ENCODE measurements around the gene PMEPA1. TPM values are rescaled to one million over a fixed set of nuclear protein-coding genes. Genes with fewer than 3 reads are reported as not detected.

Gene PMEPA1
- total RNA-seq, 1 donor from 2014 or later, result 62.5 TPM

DNA sequence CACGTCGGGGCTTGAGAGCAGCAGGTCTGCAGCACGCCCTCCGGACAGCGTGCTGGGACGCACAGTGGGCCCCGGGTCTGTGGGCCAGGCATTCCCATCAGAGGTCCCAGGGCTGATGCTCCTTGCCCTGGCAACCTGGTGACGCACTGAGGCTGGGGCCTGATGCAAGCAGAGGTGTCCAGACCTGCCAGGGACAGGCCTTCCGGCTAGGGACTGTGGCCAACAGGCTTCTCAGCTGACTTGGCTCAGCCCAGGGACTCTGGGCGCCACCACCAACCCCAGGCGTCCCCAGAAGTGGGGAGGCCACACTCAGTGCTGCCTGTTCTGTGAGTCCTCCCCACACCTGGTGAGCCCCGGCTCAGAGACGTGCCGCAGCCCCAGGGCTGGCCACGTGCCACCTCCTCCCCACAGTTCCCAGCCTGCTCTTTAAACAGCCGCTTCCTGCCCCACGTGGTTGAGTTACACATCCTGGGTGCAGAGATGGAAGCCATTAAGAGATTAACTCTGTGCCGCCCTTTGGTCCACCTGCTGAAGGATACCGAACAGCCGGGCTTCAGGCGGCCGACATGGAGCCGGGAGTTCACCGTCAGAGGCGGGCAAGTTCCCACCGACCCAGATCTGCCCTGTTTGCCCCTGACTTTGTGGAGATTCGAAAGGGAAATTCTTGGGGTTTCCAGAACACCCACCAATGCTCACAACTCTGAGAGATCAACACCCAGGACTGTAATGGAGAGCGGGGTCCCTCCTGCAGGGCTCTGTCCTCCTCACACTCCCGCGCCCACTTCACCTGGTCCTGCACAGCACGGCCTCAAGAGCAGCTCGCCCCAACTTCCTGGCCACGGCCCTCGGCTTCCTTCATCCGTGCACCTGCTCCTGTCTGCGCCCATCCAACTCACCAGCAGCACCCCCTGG is 52.0 kb downstream of the PMEPA1 start:
- H3K4me3 ChIP-seq (ENCODE audit: low read depth, low read length), result no peak overlapping the region
- TF ChIP-seq, protein P1, sequence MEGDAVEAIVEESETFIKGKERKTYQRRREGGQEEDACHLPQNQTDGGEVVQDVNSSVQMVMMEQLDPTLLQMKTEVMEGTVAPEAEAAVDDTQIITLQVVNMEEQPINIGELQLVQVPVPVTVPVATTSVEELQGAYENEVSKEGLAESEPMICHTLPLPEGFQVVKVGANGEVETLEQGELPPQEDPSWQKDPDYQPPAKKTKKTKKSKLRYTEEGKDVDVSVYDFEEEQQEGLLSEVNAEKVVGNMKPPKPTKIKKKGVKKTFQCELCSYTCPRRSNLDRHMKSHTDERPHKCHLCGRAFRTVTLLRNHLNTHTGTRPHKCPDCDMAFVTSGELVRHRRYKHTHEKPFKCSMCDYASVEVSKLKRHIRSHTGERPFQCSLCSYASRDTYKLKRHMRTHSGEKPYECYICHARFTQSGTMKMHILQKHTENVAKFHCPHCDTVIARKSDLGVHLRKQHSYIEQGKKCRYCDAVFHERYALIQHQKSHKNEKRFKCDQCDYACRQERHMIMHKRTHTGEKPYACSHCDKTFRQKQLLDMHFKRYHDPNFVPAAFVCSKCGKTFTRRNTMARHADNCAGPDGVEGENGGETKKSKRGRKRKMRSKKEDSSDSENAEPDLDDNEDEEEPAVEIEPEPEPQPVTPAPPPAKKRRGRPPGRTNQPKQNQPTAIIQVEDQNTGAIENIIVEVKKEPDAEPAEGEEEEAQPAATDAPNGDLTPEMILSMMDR (conservative IDR thresholded peaks at IDR 0.05; ENCODE audit: low read depth, low read length), result no peak
- no peak for DNase-seq (ENCODE audit: low read depth)

DNA sequence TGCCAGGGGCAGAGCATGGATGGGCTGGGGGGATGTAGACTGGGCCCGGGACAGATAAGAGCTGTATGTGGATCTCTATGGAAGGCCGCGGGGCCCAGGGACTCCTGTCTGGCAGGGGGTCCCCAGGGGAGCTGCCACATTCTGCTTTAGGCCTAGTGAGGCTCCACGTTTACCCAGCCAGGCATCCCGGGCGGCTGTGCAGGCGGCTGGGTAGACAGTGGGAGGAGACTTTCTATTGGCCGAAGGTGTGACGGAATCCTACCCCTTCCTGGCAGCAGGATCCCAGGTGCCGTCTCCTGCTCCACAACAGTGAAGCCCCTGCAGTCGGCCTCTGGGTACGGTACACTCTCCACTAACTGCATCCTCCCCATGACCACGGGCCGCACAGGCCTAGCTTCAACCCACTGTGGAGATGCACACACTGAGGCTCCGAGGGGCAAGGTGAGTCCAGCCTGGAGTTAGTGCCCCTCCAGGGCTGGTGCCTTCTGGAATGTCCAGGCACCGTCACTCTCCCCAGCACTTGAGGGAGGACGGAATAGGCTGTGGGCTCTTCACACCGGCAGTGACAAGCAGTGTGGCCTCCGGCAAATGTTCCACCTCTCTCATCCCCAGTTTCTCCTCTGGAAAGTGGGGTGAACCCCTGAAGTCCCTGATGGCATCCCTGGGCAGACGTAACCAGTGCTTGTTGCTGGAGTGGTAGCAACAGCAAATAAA is 52.8 kb downstream of the PMEPA1 start:
- TF ChIP-seq, protein P1 (conservative IDR thresholded peaks at IDR 0.05; ENCODE audit: low read depth, low read length), result no peak
- no peak for DNase-seq (ENCODE audit: low read depth)
- H3K4me3 ChIP-seq (ENCODE audit: low read depth, low read length), result no peak overlapping the region

DNA sequence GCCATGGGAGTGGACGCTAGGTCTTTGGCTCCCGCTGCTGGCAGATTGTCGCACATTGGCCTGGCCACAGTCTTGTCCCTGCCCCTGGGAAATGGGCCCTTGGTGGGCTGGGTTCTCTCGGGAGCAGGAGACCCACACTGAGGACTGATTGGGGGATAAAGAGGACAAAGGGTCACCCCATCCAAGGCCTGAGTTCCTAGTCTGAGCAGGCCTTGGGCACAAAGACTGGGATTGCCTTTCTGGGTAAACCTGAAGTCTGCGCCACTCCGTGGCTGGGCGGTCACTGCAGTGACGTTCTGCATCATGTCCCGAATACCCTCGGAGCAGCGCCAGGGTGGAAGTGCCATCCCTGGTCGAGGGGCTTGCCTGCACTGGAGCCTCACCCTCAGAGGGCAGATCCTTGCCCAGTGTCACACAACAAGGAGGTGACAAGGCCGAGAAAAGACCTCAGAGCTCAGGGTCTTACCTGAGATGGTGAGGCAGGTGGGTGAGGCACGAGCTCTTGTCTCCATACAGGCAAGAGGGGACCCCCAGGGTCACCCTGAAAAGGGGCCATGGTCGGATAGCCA is 53.5 kb downstream of the PMEPA1 start:
- no peak overlapping the region for H3K4me3 ChIP-seq (ENCODE audit: low read depth, low read length)
- DNase-seq (ENCODE audit: low read depth), result no peak
- TF ChIP-seq, protein P1 (conservative IDR thresholded peaks at IDR 0.05; ENCODE audit: low read depth, low read length), result no peak

DNA sequence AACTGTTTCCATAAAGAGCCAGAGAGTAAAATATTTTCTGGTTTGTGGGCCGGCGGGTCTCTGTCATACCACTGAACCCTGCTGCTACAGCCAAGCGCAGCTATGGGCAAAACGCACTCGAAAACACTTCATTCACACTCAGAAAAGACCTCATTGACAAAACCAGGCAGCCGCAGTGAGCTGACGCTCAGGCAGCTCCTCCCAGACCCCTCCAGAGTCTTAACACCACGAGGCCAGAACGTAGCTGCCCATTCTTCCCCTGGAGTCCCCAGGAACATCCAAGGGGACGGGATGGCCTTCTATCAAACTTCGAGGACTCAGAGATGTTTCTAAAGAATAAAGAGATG is 54.0 kb downstream of the PMEPA1 start:
- TF ChIP-seq, protein P1 (conservative IDR thresholded peaks at IDR 0.05; ENCODE audit: low read depth, low read length), result no peak
- no peak for DNase-seq (ENCODE audit: low read depth)
- H3K4me3 ChIP-seq (ENCODE audit: low read depth, low read length), result no peak overlapping the region

DNA sequence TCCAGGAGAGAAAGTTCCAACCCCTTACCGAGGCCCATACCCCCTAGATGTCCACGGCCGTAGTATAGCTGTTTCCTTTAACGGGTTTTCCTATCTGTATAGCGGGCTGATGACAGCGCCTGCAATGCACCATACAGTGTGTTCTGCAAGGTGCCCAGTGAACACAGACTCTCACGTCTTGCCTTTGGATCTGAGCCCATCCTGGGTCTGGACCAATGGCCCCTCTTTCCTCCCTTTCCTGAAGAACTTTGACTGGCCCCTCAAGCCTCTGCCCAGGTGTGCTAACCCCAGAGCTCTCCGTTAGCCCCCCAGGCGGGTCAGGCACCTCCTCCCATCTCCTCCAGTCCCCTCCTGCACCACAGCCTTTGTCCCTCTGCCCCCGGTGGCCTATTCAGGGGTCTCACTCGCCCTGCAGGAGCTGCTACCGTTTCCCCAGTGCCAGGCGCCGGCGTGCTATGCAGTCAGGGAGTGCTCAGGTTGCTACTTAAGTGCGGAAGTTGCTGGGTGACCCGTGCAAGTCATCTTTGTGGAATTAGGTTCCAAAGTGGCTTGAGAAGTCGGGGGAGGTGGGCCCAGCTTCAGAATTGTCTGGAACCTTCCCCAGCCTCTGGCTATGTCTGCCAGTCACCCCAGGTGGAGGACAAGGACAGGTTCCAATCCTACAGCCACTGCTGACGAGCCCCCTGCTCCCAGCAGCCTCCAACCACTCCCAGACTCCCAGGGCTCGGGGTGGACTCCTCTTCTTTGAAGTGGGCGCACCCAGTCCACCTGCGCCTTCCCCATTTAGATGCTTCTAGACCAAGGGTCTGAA is 54.6 kb downstream of the PMEPA1 start:
- H3K4me3 ChIP-seq (ENCODE audit: low read depth, low read length), result no peak overlapping the region
- no peak for DNase-seq (ENCODE audit: low read depth)
- TF ChIP-seq, protein P1 (conservative IDR thresholded peaks at IDR 0.05; ENCODE audit: low read depth, low read length), result no peak

DNA sequence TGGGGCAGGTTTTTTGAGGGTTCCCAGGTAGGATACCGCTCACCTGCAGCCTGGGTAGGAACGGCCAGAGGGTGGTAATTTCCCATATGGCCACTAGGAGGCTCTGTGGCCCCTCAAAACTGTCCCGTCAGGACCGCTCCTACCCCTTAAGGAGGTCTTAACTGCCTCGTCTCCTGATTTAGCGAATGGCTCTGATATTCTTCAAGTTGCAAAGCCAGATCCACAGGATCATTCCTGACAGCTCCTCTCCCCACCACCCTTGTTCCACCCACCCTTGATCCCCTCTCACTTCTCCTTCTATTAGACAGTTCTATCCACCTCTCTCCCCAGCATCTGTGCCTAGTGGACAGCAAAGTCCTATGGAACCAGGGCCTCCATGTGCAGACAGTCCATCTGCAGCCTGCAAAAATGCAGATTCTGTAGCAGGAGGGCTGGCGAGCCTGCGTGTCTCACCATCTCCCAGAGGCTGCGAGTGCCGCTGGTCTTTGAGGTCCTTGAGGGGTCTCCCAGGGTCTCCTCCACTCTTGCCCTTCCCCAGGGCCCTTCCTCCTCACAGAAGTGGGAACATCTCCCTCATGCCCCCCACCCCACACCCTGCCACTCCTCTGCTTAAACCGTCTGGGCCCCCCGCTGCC is 55.3 kb downstream of the PMEPA1 start:
- peak; percentile 9 for DNase-seq (ENCODE audit: low read depth)
- H3K4me3 ChIP-seq (ENCODE audit: low read depth, low read length), result no peak overlapping the region
- TF ChIP-seq, protein P1 (conservative IDR thresholded peaks at IDR 0.05; ENCODE audit: low read depth, low read length), result peak; percentile 90
